HepG2 (cell line): ENCODE results near the gene ATP1B2.
"Not testable (repeated sequence)": the region's sequence is repeated elsewhere in the genome, so short reads cannot be mapped to it uniquely, and the experiment has no call there.

Source experiments
- NBN ChIP-seq: fragments of 450-650 bp; conservative IDR thresholded peaks from 2 replicates; pipeline ENCODE4 v1.6.1; 2017
- NCOA1 ChIP-seq: sonication (generic); formaldehyde crosslinking; IDR thresholded peaks from 2 replicates; pipeline ENCODE4 v1.9.0; 2021; ENCODE audit warnings: missing genetic modification reagents
- PHF8 ChIP-seq: sonication (generic); formaldehyde crosslinking; IDR thresholded peaks from 2 replicates; pipeline ENCODE4 v1.5.0; 2020; ENCODE audit warnings: missing genetic modification reagents
- SMC3 ChIP-seq: IDR thresholded peaks from 2 replicates; pipeline ENCODE4 v1.6.1; 2011; ENCODE audit warnings: low read length, improper control_type of control experiment
- TCF12 ChIP-seq, 2 experiments: fragments of 450-650 bp in 1 of 2; sonication (generic) in 1 of 2; formaldehyde crosslinking in 1 of 2; IDR thresholded peaks; 2 replicates each; pipeline versions ENCODE4 v1.6.1 to v1.8.0; 2017 to 2022; ENCODE audit warnings: antibody characterized with exemption in 1 of 2, mild to moderate bottlenecking in 1 of 2, missing genetic modification reagents in 1 of 2, moderate library complexity in 1 of 2
- ZNF263 ChIP-seq: sonication (generic); formaldehyde crosslinking; IDR thresholded peaks from 2 replicates; pipeline ENCODE4 v1.4.0; 2020; ENCODE audit warnings: missing genetic modification reagents
- TF ChIP-seq, protein P1 (sequence below): sonication (generic); formaldehyde crosslinking; IDR thresholded peaks from 2 replicates; pipeline ENCODE4 v1.5.0; 2020; ENCODE audit warnings: mild to moderate bottlenecking, missing genetic modification reagents, moderate library complexity
- TF ChIP-seq, protein P2 (sequence below): sonication (generic); formaldehyde crosslinking; IDR thresholded peaks from 2 replicates; pipeline ENCODE4 v1.4.0; 2020; ENCODE audit warnings: missing genetic modification reagents
- TF ChIP-seq, protein P3 (sequence below): IDR thresholded peaks from 2 replicates; pipeline ENCODE4 v1.6.1; 2016; ENCODE audit warnings: control low read depth

DNA sequence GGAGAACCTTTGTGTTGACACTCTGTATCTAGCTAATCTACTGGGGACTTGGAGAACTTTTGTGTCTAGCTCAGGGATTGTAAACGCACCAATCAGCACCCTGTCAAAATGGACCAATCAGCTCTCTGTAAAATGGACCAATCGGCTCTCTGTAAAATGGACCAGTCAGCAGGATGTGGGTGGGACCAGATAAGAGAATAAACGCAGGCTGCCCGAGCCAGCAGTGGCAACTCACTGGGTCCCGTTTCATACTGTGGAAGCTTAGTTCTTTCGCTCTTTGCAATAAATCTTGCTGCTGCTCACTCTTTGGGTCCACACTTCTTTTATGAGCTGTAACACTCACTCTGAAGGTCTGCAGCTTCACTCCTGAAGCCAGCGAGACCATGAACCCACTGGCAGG is 9.1 kb upstream of the ATP1B2 start:
- TF ChIP-seq, protein P1, sequence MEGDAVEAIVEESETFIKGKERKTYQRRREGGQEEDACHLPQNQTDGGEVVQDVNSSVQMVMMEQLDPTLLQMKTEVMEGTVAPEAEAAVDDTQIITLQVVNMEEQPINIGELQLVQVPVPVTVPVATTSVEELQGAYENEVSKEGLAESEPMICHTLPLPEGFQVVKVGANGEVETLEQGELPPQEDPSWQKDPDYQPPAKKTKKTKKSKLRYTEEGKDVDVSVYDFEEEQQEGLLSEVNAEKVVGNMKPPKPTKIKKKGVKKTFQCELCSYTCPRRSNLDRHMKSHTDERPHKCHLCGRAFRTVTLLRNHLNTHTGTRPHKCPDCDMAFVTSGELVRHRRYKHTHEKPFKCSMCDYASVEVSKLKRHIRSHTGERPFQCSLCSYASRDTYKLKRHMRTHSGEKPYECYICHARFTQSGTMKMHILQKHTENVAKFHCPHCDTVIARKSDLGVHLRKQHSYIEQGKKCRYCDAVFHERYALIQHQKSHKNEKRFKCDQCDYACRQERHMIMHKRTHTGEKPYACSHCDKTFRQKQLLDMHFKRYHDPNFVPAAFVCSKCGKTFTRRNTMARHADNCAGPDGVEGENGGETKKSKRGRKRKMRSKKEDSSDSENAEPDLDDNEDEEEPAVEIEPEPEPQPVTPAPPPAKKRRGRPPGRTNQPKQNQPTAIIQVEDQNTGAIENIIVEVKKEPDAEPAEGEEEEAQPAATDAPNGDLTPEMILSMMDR (CRISPR knock-in tag) = not testable (repeated sequence)
- not testable (repeated sequence) for TF ChIP-seq SMC3; NBN; TCF12 (IDR thresholded peaks at IDR 0.05); TCF12 (CRISPR knock-in tag; IDR thresholded peaks at IDR 0.05); NCOA1; ZNF263 (CRISPR knock-in tag); PHF8 (CRISPR knock-in tag)
- TF ChIP-seq, protein P2, sequence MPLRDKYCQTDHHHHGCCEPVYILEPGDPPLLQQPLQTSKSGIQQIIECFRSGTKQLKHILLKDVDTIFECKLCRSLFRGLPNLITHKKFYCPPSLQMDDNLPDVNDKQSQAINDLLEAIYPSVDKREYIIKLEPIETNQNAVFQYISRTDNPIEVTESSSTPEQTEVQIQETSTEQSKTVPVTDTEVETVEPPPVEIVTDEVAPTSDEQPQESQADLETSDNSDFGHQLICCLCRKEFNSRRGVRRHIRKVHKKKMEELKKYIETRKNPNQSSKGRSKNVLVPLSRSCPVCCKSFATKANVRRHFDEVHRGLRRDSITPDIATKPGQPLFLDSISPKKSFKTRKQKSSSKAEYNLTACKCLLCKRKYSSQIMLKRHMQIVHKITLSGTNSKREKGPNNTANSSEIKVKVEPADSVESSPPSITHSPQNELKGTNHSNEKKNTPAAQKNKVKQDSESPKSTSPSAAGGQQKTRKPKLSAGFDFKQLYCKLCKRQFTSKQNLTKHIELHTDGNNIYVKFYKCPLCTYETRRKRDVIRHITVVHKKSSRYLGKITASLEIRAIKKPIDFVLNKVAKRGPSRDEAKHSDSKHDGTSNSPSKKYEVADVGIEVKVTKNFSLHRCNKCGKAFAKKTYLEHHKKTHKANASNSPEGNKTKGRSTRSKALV (CRISPR knock-in tag) = not testable (repeated sequence)
- TF ChIP-seq, protein P3, sequence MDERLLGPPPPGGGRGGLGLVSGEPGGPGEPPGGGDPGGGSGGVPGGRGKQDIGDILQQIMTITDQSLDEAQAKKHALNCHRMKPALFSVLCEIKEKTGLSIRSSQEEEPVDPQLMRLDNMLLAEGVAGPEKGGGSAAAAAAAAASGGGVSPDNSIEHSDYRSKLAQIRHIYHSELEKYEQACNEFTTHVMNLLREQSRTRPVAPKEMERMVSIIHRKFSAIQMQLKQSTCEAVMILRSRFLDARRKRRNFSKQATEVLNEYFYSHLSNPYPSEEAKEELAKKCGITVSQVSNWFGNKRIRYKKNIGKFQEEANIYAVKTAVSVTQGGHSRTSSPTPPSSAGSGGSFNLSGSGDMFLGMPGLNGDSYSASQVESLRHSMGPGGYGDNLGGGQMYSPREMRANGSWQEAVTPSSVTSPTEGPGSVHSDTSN (CRISPR knock-in tag) = not testable (repeated sequence)
